Measurements from ENCODE around the gene DOK1. TPM values are rescaled to one million over a fixed set of nuclear protein-coding genes. Genes with fewer than 3 reads are reported as not detected.

The DOK1 gene
- total RNA-seq, 1 experiment from 2014 or later, result 4.7 TPM

DNA sequence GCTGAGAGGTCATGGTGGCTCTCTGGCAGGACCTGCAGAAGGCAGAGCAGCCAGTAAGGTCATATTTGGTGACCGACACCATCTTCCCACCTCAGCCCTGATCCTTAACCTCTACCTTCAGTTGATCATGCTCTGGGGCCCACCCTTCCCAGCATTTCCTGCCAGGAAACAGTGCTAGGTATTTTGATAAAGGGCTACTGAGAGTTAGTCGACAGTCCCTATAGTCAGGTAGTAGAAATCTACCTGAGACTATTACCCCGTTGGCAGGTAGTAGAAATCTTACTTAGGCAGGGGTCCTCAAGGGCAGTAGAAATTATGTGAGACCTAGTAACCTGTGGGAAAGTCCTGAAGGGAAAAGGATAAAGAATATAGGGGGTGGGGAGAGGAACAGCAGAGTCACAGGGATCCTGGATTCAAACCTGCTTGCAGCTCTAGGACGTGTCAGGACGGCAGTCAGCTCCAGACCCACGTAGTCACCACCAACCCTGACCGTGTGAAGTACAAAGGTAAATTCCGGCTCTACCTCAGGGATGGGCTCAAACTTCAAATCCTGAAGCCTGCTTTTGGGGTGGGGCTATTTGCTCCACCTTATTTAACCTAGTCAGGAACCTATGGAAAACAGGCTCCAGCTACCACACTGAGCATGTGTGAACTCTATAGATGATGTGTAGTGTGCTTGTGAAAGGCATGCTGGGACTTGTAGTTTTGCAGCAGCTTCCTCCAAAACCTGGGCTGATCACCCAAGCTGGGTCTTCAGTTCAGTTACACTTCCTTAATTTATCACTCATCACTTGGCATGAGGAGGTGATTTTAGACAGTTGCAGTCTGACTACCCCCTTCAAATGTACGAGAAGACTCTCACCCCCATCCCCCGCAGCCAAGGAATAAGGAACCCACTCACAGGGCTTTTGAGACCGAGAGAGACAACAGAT lies 28.5 kb upstream of the DOK1 start, which contains the start of gene DQX1:
Gene DQX1 (minus strand): TSS at position 515 of the 932 bp plus-strand sequence. CDS start 502 bp downstream, at position 13.
- ATAC-seq, result no peak
- POLR2A ChIA-PET (ENCODE audit: unreplicated experiment), result no interaction called here
- TF ChIP-seq EZH2 (IDR thresholded peaks at IDR 0.05; ENCODE audit: low read length, unreplicated experiment), result no peak
- TF ChIP-seq, protein P1, sequence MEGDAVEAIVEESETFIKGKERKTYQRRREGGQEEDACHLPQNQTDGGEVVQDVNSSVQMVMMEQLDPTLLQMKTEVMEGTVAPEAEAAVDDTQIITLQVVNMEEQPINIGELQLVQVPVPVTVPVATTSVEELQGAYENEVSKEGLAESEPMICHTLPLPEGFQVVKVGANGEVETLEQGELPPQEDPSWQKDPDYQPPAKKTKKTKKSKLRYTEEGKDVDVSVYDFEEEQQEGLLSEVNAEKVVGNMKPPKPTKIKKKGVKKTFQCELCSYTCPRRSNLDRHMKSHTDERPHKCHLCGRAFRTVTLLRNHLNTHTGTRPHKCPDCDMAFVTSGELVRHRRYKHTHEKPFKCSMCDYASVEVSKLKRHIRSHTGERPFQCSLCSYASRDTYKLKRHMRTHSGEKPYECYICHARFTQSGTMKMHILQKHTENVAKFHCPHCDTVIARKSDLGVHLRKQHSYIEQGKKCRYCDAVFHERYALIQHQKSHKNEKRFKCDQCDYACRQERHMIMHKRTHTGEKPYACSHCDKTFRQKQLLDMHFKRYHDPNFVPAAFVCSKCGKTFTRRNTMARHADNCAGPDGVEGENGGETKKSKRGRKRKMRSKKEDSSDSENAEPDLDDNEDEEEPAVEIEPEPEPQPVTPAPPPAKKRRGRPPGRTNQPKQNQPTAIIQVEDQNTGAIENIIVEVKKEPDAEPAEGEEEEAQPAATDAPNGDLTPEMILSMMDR (conservative IDR thresholded peaks at IDR 0.05; ENCODE audit: low read depth, low read length), result no peak
- TF ChIP-seq EZH2phosphoT487 (IDR thresholded peaks at IDR 0.05; ENCODE audit: borderline replicate concordance, low read length), result no peak

DNA sequence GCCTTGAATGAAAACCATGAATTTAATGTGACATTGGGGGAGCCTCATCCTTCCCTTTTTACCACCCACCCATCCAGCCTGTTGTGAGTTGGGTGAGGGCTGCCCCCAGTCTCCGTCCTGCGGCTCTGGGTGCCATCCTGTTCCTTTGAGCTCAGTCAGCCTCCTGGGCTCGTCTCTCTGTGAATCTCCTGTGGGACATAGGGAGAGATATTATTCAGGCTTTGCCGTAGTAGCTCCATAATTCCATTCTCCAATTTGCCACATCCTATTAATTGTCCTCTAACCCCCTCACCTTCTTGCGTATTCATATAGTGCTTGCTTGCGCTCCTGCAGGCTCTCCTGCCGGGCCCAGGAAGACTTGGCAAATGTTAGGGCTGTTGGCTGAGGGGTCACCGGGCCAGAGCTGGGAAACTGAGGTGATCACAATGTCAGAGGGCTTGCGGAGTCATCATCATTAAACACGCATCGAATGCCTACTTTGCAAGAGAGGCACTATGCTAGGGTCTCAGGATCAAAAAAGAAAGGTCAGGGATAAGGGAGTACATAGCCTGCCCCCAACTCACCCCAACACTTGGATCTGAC lies 27.8 kb upstream of the DOK1 start:
- TF ChIP-seq EZH2 (IDR thresholded peaks at IDR 0.05; ENCODE audit: low read length, unreplicated experiment) (no peak), EZH2phosphoT487 (IDR thresholded peaks at IDR 0.05; ENCODE audit: borderline replicate concordance, low read length) (no peak)
- TF ChIP-seq, protein P1 (conservative IDR thresholded peaks at IDR 0.05; ENCODE audit: low read depth, low read length), result no peak
- Histone ChIP-seq H3K9me2 (replicated peaks; ENCODE audit: low read length) (no peaks in the 10 kb centered on the region), H3K9me3 (ENCODE audit: low read length) (no peaks in the 10 kb centered on the region), H3K27me3 (ENCODE audit: low read length) (no peaks in the 10 kb centered on the region), H4K20me1 (ENCODE audit: low read length) (0 out of 2 replicates have a peak, but pooled peaks cover 7% of the 10 kb centered on the region), H3F3A (ENCODE audit: low read length, unreplicated experiment) (no peaks in the 10 kb centered on the region), H3K4me3 (ENCODE audit: low read length) (no peak overlapping the region), H3K4me1 (ENCODE audit: insufficient read depth, low read length) (peaks cover 20% of the 10 kb centered on the region), H3K36me3 (ENCODE audit: low read depth, low read length) (peaks cover 26% of the 10 kb centered on the region), H2AFZ (ENCODE audit: low read length) (no peak overlapping the region), H3K79me2 (ENCODE audit: low read length) (peaks cover 43% of the 10 kb centered on the region), H3K27ac (ENCODE audit: low read length) (no peak overlapping the region), H3K4me2 (ENCODE audit: low read length) (no peak overlapping the region), H3K9ac (ENCODE audit: low read length) (no peak overlapping the region)
- POLR2A ChIA-PET (ENCODE audit: unreplicated experiment), result no interaction called here
- DNase-seq (no peak), ATAC-seq (no peak)
- BruUV-seq (replicated peaks), result no TSS peak
- CTCF ChIA-PET, result no interaction called here
- intact Hi-C loops (cut with micrococcal nuclease), result no loop called here

More for the DNA sequence above, 28.5 kb upstream of the DOK1 start, which contains the start of gene DQX1:
- Histone ChIP-seq H3K4me1 (ENCODE audit: insufficient read depth, low read length) (peaks cover 14% of the 10 kb centered on the region), H3F3A (ENCODE audit: low read length, unreplicated experiment) (no peaks in the 10 kb centered on the region), H2AFZ (ENCODE audit: low read length) (no peak within 1 kb of the TSS), H3K4me2 (ENCODE audit: low read length) (no peak within 1 kb of the TSS), H4K20me1 (ENCODE audit: low read length) (0 out of 2 replicates have a peak, but pooled peaks cover 7% of the 10 kb centered on the region), H3K79me2 (ENCODE audit: low read length) (peaks cover 36% of the 10 kb centered on the region), H3K27ac (ENCODE audit: low read length) (no peak within 1 kb of the TSS), H3K4me3 (ENCODE audit: low read length) (no peak within 1 kb of the TSS), H3K36me3 (ENCODE audit: low read depth, low read length) (peaks cover 26% of the 10 kb centered on the region), H3K9me2 (replicated peaks; ENCODE audit: low read length) (no peaks in the 10 kb centered on the region), H3K9me3 (ENCODE audit: low read length) (no peaks in the 10 kb centered on the region), H3K27me3 (ENCODE audit: low read length) (no peaks in the 10 kb centered on the region), H3K9ac (ENCODE audit: low read length) (no peak within 1 kb of the TSS)
- intact Hi-C loops (cut with micrococcal nuclease), result no loop called here
- CTCF ChIA-PET, result no interaction called here
- peak; percentile 56 for DNase-seq
- no TSS peak for BruUV-seq (replicated peaks)
